ENCODE measurements around the gene CRTC1.

The CRTC1 gene

DNA sequence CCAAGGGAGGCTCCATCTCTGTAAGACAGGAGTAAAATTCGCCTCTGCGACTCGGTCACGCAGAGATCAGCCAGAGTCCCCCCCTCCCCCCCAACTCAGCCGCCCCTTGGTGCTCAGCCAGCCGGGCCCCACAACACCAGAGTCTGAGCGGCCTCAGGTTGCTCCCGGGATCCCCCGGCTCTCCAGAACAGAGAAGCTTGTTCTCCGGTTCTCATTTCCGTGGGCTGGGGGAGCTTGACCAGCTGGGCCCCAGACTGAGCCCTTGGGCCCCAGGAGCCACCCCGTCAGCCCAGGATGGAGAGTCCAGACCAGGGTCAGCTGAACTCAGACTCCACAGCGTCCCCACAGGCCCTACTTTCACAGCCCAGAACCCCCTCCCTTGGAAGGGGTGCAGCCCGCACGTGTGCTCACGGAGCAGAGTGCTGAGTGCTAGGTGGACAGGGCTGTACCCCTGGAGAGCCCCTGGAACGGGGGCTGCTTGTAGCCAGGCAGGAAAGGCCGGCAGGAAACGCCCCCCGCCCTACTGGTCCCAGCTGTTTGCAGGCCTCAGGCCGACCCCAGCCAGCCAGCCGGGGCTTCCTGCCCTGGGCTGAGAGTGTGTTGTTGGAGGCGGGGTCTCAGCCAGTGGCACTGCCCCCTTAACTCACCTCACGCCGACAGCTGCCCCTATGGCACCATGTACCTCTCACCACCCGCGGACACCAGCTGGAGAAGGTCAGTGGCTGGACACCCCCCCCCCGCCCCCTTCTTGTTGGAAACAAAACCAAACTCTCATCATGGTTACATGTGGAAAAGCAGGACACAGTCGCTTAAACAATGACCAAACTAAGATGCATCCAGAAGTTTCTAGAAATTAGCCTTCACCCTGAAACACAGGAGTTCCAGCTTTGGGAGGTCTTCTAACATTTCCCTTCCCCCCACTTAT, 63.2 kb downstream of the CRTC1 start:
- TF ChIP-seq, protein P1, sequence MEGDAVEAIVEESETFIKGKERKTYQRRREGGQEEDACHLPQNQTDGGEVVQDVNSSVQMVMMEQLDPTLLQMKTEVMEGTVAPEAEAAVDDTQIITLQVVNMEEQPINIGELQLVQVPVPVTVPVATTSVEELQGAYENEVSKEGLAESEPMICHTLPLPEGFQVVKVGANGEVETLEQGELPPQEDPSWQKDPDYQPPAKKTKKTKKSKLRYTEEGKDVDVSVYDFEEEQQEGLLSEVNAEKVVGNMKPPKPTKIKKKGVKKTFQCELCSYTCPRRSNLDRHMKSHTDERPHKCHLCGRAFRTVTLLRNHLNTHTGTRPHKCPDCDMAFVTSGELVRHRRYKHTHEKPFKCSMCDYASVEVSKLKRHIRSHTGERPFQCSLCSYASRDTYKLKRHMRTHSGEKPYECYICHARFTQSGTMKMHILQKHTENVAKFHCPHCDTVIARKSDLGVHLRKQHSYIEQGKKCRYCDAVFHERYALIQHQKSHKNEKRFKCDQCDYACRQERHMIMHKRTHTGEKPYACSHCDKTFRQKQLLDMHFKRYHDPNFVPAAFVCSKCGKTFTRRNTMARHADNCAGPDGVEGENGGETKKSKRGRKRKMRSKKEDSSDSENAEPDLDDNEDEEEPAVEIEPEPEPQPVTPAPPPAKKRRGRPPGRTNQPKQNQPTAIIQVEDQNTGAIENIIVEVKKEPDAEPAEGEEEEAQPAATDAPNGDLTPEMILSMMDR (IDR thresholded peaks at IDR 0.05; ENCODE audit: control insufficient read depth, insufficient read depth, low read depth, low read length, missing control alignments), result no peak
- DNase-seq (ENCODE audit: low read depth), result no peak
- H3K4me3 ChIP-seq (ENCODE audit: control insufficient read depth, low read depth, low read length), result no peak overlapping the region

DNA sequence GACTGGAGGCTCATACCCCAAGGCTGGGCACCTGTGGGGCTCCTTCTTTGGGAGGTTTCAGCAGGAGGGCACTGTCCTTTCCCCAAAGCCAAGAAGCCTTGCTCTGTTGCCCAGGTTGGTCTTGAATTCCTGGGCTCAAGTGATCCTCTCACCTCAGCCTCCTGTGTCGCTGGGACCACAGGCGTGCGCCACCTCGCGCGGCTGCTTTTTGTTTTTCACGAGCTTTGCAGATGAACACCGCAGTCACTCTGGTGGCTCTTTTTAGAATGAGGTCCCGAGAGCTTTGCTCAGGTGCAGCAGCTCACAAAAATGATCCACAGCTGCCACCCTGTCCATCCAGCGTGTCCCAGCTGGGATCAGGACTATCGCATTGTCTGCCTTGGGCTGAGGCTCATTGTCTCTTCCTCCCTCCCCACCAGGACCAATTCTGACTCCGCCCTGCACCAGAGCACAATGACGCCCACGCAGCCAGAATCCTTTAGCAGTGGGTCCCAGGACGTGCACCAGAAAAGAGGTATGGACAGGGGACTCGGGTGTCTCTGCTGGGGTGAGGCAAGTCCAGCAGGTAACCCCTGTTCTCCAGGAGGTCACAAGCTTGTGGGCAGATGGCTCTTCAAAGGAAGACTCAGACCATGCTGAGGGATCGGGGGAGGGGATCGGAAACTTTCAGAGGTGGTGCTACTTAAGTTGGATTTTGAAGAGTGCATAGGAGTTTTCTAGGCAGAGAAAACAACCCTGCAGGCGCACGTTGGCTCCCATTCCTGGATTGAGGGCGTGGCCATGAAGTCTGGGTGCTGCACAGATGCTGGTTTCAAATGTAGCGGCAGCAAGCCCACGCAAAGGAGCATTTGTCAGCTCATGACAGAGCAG, 66.1 kb downstream of the CRTC1 start:
- no peak overlapping the region for H3K4me3 ChIP-seq (ENCODE audit: control insufficient read depth, low read depth, low read length)
- DNase-seq (ENCODE audit: low read depth), result no peak
- TF ChIP-seq, protein P1 (IDR thresholded peaks at IDR 0.05; ENCODE audit: control insufficient read depth, insufficient read depth, low read depth, low read length, missing control alignments), result no peak

DNA sequence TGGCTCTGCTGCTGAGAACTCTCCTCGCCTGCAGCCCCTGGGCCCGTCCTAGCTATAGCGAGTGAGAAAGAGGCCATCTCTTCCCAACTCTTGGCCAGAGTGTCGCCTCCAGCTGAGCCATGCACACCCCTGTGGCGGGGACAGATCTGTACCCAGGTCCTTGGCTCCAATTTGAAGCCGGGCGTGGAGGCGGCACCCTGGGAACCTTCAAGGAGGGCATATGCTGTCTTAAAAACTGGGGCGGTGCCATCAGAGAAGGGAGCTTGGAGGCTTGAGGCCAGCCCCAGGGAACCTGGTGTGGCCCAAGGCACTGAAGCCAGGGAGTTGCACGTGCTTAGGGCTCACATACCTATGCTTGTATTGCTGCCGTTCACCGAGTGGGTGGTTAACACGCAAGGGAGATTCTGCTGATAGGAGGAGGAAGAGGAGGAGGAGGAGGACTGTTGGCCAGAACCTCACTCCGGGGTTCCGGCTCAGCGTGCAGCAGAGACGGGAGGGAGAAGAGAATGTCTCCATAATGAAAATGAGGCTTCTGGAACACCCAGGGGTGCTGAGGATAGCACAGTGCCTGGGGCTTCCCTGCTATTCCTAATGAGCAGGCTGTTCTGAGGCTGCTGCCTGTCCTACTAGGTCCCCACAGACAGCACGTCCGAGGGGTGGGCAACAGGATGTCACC, 67.0 kb downstream of the CRTC1 start:
- no peak for DNase-seq (ENCODE audit: low read depth)
- TF ChIP-seq, protein P1 (IDR thresholded peaks at IDR 0.05; ENCODE audit: control insufficient read depth, insufficient read depth, low read depth, low read length, missing control alignments), result no peak
- no peak overlapping the region for H3K4me3 ChIP-seq (ENCODE audit: control insufficient read depth, low read depth, low read length)

DNA sequence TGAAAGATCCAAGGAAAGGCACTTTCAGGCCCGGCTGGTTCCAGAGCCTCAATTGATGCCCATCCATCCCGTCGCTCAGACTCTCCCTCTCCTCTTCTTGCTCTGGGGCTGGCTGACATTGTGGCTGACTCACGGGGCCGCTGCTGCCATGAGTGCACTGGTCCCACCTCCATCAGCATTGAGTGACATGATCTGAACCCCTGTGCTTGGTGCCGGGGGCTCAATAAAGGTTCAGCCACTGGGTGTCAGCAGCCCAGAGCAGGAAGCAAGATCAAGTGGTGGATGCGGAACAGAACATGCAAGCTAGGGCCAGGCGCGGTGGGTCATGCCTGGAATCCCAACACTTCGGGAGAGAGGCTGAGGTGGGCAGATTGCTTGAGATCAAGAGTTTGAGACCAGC, 68.1 kb downstream of the CRTC1 start:
- DNase-seq (ENCODE audit: low read depth), result no peak
- no peak overlapping the region for H3K4me3 ChIP-seq (ENCODE audit: control insufficient read depth, low read depth, low read length)
- TF ChIP-seq, protein P1 (IDR thresholded peaks at IDR 0.05; ENCODE audit: control insufficient read depth, insufficient read depth, low read depth, low read length, missing control alignments), result no peak

DNA sequence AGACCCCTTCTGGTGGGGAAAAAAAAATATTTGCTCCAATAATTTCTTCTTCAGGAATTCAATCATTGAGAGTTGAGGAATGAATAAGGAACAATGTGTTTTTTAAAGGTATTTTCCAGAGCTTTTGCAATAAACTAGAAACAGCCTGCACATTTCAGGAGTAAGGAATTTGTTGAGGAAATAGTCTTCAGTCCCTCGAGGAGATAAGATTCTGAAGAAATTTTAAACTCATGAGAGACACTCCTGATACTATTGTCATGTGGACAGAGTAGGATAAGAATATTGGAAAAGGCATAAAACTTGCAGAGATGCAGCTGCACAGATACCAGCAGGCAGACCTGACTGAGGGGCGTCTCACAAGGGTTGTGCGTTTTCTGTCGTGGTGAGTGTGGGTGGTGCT, 71.0 kb downstream of the CRTC1 start:
- DNase-seq (ENCODE audit: low read depth), result no peak
- H3K4me3 ChIP-seq (ENCODE audit: control insufficient read depth, low read depth, low read length), result no peak overlapping the region
- TF ChIP-seq, protein P1 (IDR thresholded peaks at IDR 0.05; ENCODE audit: control insufficient read depth, insufficient read depth, low read depth, low read length, missing control alignments), result no peak

DNA sequence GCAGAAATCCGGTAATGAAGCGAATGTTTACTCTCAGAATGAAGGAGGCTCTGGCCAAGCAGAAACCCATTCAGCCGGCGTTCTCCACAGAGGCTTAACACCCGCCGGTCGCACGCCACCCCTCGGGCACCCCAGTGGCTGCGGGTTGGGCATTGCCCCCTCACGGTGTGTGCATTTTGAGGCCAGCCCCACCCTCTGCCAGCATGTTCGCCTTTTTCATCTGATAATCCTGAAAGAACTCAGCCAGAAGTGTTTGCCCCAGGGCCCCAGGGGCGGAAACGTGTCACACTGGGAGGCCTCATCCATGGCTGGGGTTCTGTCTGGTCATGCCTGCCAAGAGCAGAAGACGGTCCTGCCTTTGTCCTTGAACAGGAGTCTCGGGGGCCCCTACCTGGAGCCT, 73.4 kb downstream of the CRTC1 start:
- no peak for DNase-seq (ENCODE audit: low read depth)
- TF ChIP-seq, protein P1 (IDR thresholded peaks at IDR 0.05; ENCODE audit: control insufficient read depth, insufficient read depth, low read depth, low read length, missing control alignments), result no peak
- H3K4me3 ChIP-seq (ENCODE audit: control insufficient read depth, low read depth, low read length), result no peak overlapping the region
